Adrenal gland (tissue), 12 donors: ENCODE data around the gene CHRM3. TPM values are rescaled to one million over a fixed set of nuclear protein-coding genes. Genes with fewer than 3 reads are reported as not detected.

Experiments used
- DNase-seq, 7 donors: peaks; one replicate each; pipeline ENCODE4 v3.0.0-alpha.2; 2019 to 2020
- H3K27ac ChIP-seq, 5 donors: fragments of 200-600 bp; sonication (generic) in 4 of 5; 1 replicate in 3 of 5; 2 replicates in 2 of 5; pipeline versions ENCODE4 v1.5.1 to v1.8.0; 2016 to 2020; ENCODE audit warnings: mild to moderate bottlenecking in 1 of 5
- H3K27me3 ChIP-seq: fragments of 200-600 bp; 2 replicates; pipeline ENCODE4 v1.8.0; 2021
- H3K36me3 ChIP-seq, 2 donors: fragments of 200-600 bp; replicated peaks in 1 of 2; 1 replicate in 1 of 2; 2 replicates in 1 of 2; pipeline versions ENCODE4 v1.5.1 to v1.8.0; 2018 to 2022
- H3K4me1 ChIP-seq, 2 donors: fragments of 200-600 bp; replicated peaks in 1 of 2; 1 replicate in 1 of 2; 2 replicates in 1 of 2; pipeline versions ENCODE4 v1.5.1 to v1.8.0; 2018 to 2021
- H3K4me3 ChIP-seq, 4 donors: fragments of 200-600 bp; sonication (generic) in 3 of 4; one replicate each; pipeline ENCODE4 v1.5.1; 2016 to 2018
- H3K9me3 ChIP-seq, 3 donors: fragments of 200-600 bp; sonication (generic) in 1 of 3; replicated peaks in 1 of 3; 1 replicate in 2 of 3; 2 replicates in 1 of 3; pipeline versions ENCODE4 v1.5.1 to v1.8.0; 2016 to 2021
- CTCF ChIP-seq, 6 experiments: fragments of 450-650 bp in 4 of 6; fragments of 200-600 bp in 2 of 6; sonication (generic) in 1 of 6; IDR thresholded peaks; 1 replicate in 5 of 6; 2 replicates in 1 of 6; pipeline versions ENCODE4 v1.5.1 to v1.8.0; 2016 to 2021; ENCODE audit warnings: antibody characterized with exemption in 6 of 6, mild to moderate bottlenecking in 2 of 6, moderate library complexity in 1 of 6
- POLR2A ChIP-seq, 2 donors: fragments of 450-650 bp; IDR thresholded peaks; one replicate each; pipeline ENCODE4 v1.6.1; 2017; ENCODE audit warnings: antibody characterized with exemption in 2 of 2, mild to moderate bottlenecking in 2 of 2, moderate library complexity in 1 of 2
- WGBS, 4 donors: extraction: QIAGEN DNeasy Blood & Tissue Kit in 2 of 4; methylation state at CpG; one replicate each; pipeline versions ENCODE4 v1.1.5 to v1.1.7; 2013 to 2017; 5-methylcytosine and 5-hydroxymethylcytosine counted together
- intact Hi-C, 2 donors: fragments of 100-400 bp; cut with DNase I; formaldehyde crosslinking; loops; one replicate each; pipeline versions ENCODE4 v1.14.1 to v1.15.0; 2022 to 2023
- polyA plus RNA-seq, 3 donors: library from polyadenylated mRNA; stranded (reverse); fragments of 200-250 nt in 2 of 3; fragments of 350-450 nt in 1 of 3; fragmentation: Illumina TruSeq in 1 of 3; extraction: RNeasy Lipid Tissue Mini Kit (QIAGEN cat#74804) in 1 of 3; gene quantifications; one replicate each; pipeline ENCODE4 v1.2.3, GENCODE V29; 2013 to 2014
- total RNA-seq, 9 donors: library from RNA; depleted of rRNA in 4 of 9; stranded (reverse); fragments of >200 nt in 4 of 9; fragments of 120-200 nt in 1 of 9; fragmentation: NEBNext Ultra II Directional in 1 of 9; extraction: Animal tissue kit (Norgen Biotek cat#: 25700) in 1 of 9; gene quantifications; one replicate each; pipeline versions ENCODE4 v1.1.0 to v1.2.4, GENCODE V29; 2013 to 2023
- donor health status: healthy with polysubstance abuse.
- donor health status: Bipolar disorder and iron deficiency.
- donor health status: DM: yes; HTN: yes; CAD: no.
- donor health status: DM: no; HTN: no; CAD: no.
- donor health status: DM: no; HTN: no; CAD: no.
- donor health status: DM: yes; HTN: yes; CAD: no.

CHRM3 gene
- total and polyA plus RNA-seq, 12 donors = 0.17 to 6.2 (median 1.2) TPM

GRCh38 chr1:239348635-239349353, 37.6 kb upstream of the CHRM3 start:
- Histone ChIP-seq H3K9me3 (no peaks in the 10 kb centered on the region), H3K27ac (no peak overlapping the region), H3K36me3 (no peaks in the 10 kb centered on the region), H3K4me1 (no peaks in the 10 kb centered on the region), H3K27me3 (no peaks in the 10 kb centered on the region), H3K4me3 (no peak overlapping the region)
- no peak for TF ChIP-seq CTCF (IDR thresholded peaks at IDR 0.05)
- no peak for TF ChIP-seq POLR2A (IDR thresholded peaks at IDR 0.05)
- no peak for DNase-seq
- 75 to 92% (median 84%) methylated on average over 6 of the region's 6 CpGs for WGBS, 4 donors
- intact Hi-C loops = no loop called here

- H3K9me3 ChIP-seq = no peaks in the 10 kb centered on the region
- WGBS, 4 donors = 70 to 86% (median 83%) methylated on average over 6 of the region's 6 CpGs
- no peak overlapping the region for H3K4me3 ChIP-seq
- no peaks in the 10 kb centered on the region for H3K27me3 ChIP-seq
- no peak overlapping the region for H3K27ac ChIP-seq
- no peaks in the 10 kb centered on the region for H3K4me1 ChIP-seq
- DNase-seq = no peak
- no peak for TF ChIP-seq POLR2A (IDR thresholded peaks at IDR 0.05)
- no peak for TF ChIP-seq CTCF (IDR thresholded peaks at IDR 0.05)
- no peaks in the 10 kb centered on the region for H3K36me3 ChIP-seq
- intact Hi-C loops = no loop called here
Measured at GRCh38 chr1:239349699-239350098, 36.7 kb upstream of the CHRM3 start.

GRCh38 chr1:239353536-239353935, 32.8 kb upstream of the CHRM3 start:
- WGBS, 4 donors = 78 to 88% (median 85%) methylated on average over 3 of the region's 3 CpGs
- TF ChIP-seq POLR2A (IDR thresholded peaks at IDR 0.05) (no peak), CTCF (IDR thresholded peaks at IDR 0.05) (no peak)

GRCh38 chr1:239354231-239354630, 32.1 kb upstream of the CHRM3 start:
- Histone ChIP-seq H3K9me3 (no peaks in the 10 kb centered on the region), H3K27ac (no peak overlapping the region), H3K4me1 (no peaks in the 10 kb centered on the region), H3K36me3 (no peaks in the 10 kb centered on the region), H3K27me3 (no peaks in the 10 kb centered on the region), H3K4me3 (no peak overlapping the region)
- WGBS, 4 donors = 39 to 57% (median 54%) methylated on average over 1 of the region's 1 CpG
- no peak for DNase-seq
- intact Hi-C loops = no loop called here
- TF ChIP-seq CTCF (IDR thresholded peaks at IDR 0.05) (no peak), POLR2A (IDR thresholded peaks at IDR 0.05) (no peak)

More at GRCh38 chr1:239353536-239353935, 32.8 kb upstream of the CHRM3 start:
- no peaks in the 10 kb centered on the region for H3K36me3 ChIP-seq
- intact Hi-C loops = no loop called here
- H3K27ac ChIP-seq = no peak overlapping the region
- H3K4me1 ChIP-seq = no peaks in the 10 kb centered on the region
- DNase-seq = no peak
- no peaks in the 10 kb centered on the region for H3K27me3 ChIP-seq
- no peaks in the 10 kb centered on the region for H3K9me3 ChIP-seq
- H3K4me3 ChIP-seq = no peak overlapping the region
